ENCODE measurements around the gene QRFP.

The QRFP gene

GRCh38 chr9:130904070-130905044, 7.7 kb upstream of the QRFP start:
- no peak for DNase-seq (ENCODE audit: low read depth in 2 of 2, low spot score in 1 of 2)

GRCh38 chr9:130903194-130904069, 6.8 kb upstream of the QRFP start:
- no peak for DNase-seq (ENCODE audit: low read depth in 2 of 2, low spot score in 1 of 2)

- no peak for DNase-seq (ENCODE audit: low read depth in 2 of 2, low spot score in 1 of 2)
Observed at GRCh38 chr9:130902204-130903185, 5.9 kb upstream of the QRFP start.

- DNase-seq (ENCODE audit: low read depth in 2 of 2, low spot score in 1 of 2), result no peak
Observed at GRCh38 chr9:130901498-130902203, 5.0 kb upstream of the QRFP start.

GRCh38 chr9:130900701-130901497, 4.3 kb upstream of the QRFP start:
- no peak for DNase-seq (ENCODE audit: low read depth in 2 of 2, low spot score in 1 of 2)

- no peak for DNase-seq (ENCODE audit: low read depth in 2 of 2, low spot score in 1 of 2)
Observed at GRCh38 chr9:130899051-130899748, 2.6 kb upstream of the QRFP start.

- DNase-seq (ENCODE audit: low read depth in 2 of 2, low spot score in 1 of 2), result no peak
Observed at GRCh38 chr9:130898552-130898852, 1.9 kb upstream of the QRFP start.

- no peak for DNase-seq (ENCODE audit: low read depth in 2 of 2, low spot score in 1 of 2)
Observed at GRCh38 chr9:130897848-130898551, 1.4 kb upstream of the QRFP start.

- DNase-seq (ENCODE audit: low read depth in 2 of 2, low spot score in 1 of 2), result no peak
Observed at GRCh38 chr9:130897105-130897751, 616 bp upstream of the QRFP start.

- no peak for DNase-seq (ENCODE audit: low read depth in 2 of 2, low spot score in 1 of 2)
Observed at GRCh38 chr9:130895481-130896232, 955 bp downstream of the QRFP start.

- no peak for DNase-seq (ENCODE audit: low read depth in 2 of 2, low spot score in 1 of 2)
Observed at GRCh38 chr9:130895038-130895437, 1.6 kb downstream of the QRFP start.

- no peak for DNase-seq (ENCODE audit: low read depth in 2 of 2, low spot score in 1 of 2)
Observed at GRCh38 chr9:130894546-130894945, 2.1 kb downstream of the QRFP start.

- no peak for DNase-seq (ENCODE audit: low read depth in 2 of 2, low spot score in 1 of 2)
Observed at GRCh38 chr9:130893341-130894101, 3.1 kb downstream of the QRFP start.

GRCh38 chr9:130892477-130893304, 3.9 kb downstream of the QRFP start:
- no peak for DNase-seq (ENCODE audit: low read depth in 2 of 2, low spot score in 1 of 2)

- no peak for DNase-seq (ENCODE audit: low read depth in 2 of 2, low spot score in 1 of 2)
Observed at GRCh38 chr9:130891688-130892476, 4.7 kb downstream of the QRFP start.

Data from stimulated activated CD8-positive, alpha-beta memory T cell treated with anti-CD3 and anti-CD28 coated beads, Interleukin-4, amount 100 ng/mL, for 4 hours (primary cell).